Erythroblast (primary cell): ENCODE results near the gene FAM47E.

Experiments used
- GATA1 ChIP-seq: IDR thresholded peaks from 2 replicates; pipeline ENCODE4 v1.6.1; 2011; ENCODE audit warnings: low read depth, mild to moderate bottlenecking, control low read depth, low read length, moderate library complexity
- POLR2A ChIP-seq: IDR thresholded peaks from 2 replicates; pipeline ENCODE4 v1.6.1; 2011; ENCODE audit warnings: mild to moderate bottlenecking, low read length

GRCh38 chr4:76301775-76302162 lies 50.2 kb downstream of the FAM47E start:
- TF ChIP-seq POLR2A (no peak), GATA1 (no peak)
